HepG2 (cell line): ENCODE data around the gene CCDC30. TPM values are rescaled to one million over a fixed set of nuclear protein-coding genes. Genes with fewer than 3 reads are reported as not detected.
A peak's percentile ranks its signal among the peaks of the same experiment; 100 is the strongest.

Source experiments
- CBX1 ChIP-seq: IDR thresholded peaks from one replicate; pipeline ENCODE4 v1.6.1; 2016; ENCODE audit warnings: antibody characterized with exemption, low read depth
- E2F1 ChIP-seq: sonication (generic); formaldehyde crosslinking; IDR thresholded peaks from 2 replicates; pipeline ENCODE4 v1.5.0; 2020; ENCODE audit warnings: missing genetic modification reagents
- HNF1A ChIP-seq, 2 experiments: sonication (generic) in 1 of 2; formaldehyde crosslinking in 1 of 2; IDR thresholded peaks; 2 replicates each; pipeline versions ENCODE4 v1.4.0 to v1.6.1; 2016 to 2020; ENCODE audit warnings: borderline replicate concordance in 1 of 2, low read depth in 1 of 2, mild to moderate bottlenecking in 1 of 2, missing genetic modification reagents in 1 of 2
- NR0B2 ChIP-seq: sonication (generic); formaldehyde crosslinking; IDR thresholded peaks from 2 replicates; pipeline ENCODE4 v1.4.0; 2020; ENCODE audit warnings: mild to moderate bottlenecking, missing genetic modification reagents
- SPEN ChIP-seq: sonication (generic); formaldehyde crosslinking; IDR thresholded peaks from 2 replicates; pipeline ENCODE4 v1.5.1; 2020; ENCODE audit warnings: low read depth, mild to moderate bottlenecking, missing genetic modification reagents
- ZBTB40 ChIP-seq, 2 experiments: fragments of 450-650 bp in 1 of 2; sonication (generic) in 1 of 2; formaldehyde crosslinking in 1 of 2; IDR thresholded peaks; 2 replicates each; pipeline versions ENCODE4 v1.6.1 to v1.8.0; 2016 to 2022; ENCODE audit warnings: antibody characterized with exemption in 1 of 2, mild to moderate bottlenecking in 1 of 2, missing genetic modification reagents in 1 of 2
- ZMAT3 ChIP-seq: sonication (generic); formaldehyde crosslinking; conservative IDR thresholded peaks from 2 replicates; pipeline ENCODE4 v1.7.0; 2021; ENCODE audit warnings: missing genetic modification reagents
- ZNF577 ChIP-seq: sonication (generic); formaldehyde crosslinking; IDR thresholded peaks from 2 replicates; pipeline ENCODE4 v1.4.0; 2020; ENCODE audit warnings: mild to moderate bottlenecking, low read depth, missing genetic modification reagents, borderline replicate concordance
- ZNF580 ChIP-seq: IDR thresholded peaks from 2 replicates; pipeline ENCODE4 v1.6.1; 2016; ENCODE audit warnings: low read depth, borderline replicate concordance
- ZNF766 ChIP-seq: sonication (generic); formaldehyde crosslinking; IDR thresholded peaks from 2 replicates; pipeline ENCODE4 v1.5.0; 2020; ENCODE audit warnings: missing genetic modification reagents, borderline replicate concordance
- polyA plus RNA-seq, 8 experiments: library from polyadenylated mRNA; depleted of rRNA in 3 of 8; stranded (reverse) in 7 of 8; unstranded in 1 of 8; fragments of >200 nt; fragmentation: Illumina TruSeq in 4 of 8; extraction: Trizol in 4 of 8; gene quantifications; 2 replicates each; pipeline versions ENCODE4 v1.2.1 to v1.2.3, GENCODE V29; 2011 to 2016; ENCODE audit warnings: low read depth in 4 of 8, missing spikeins in 1 of 8, mixed read lengths in 1 of 8; ENCODE audit not compliant: insufficient read depth in 1 of 8
- total RNA-seq, 5 experiments: library from RNA; depleted of rRNA; stranded (reverse); fragments of >200 nt; fragmentation: Illumina TruSeq; extraction: Trizol; gene quantifications; 2 replicates each; pipeline ENCODE4 v1.2.3, GENCODE V29; 2016; ENCODE audit warnings: low read depth in 1 of 5

Gene CCDC30
- total and polyA plus RNA-seq, 2 of the 13 experiments (the other 11 are each of a cell fraction or from before 2014, with no cell fraction given): 0.25 to 0.77 TPM

- no peak for TF ChIP-seq ZBTB40 (IDR thresholded peaks at IDR 0.05)
- TF ChIP-seq ZBTB40 (CRISPR knock-in tag; IDR thresholded peaks at IDR 0.05): peak; percentile 47; the same call in 1 of the 2 replicates
- peak; percentile 34 for TF ChIP-seq CBX1
- 0 out of 2 replicates have a peak, but pooled peaks have one; percentile 29 for TF ChIP-seq E2F1 (CRISPR knock-in tag)
- 0 out of 2 replicates have a peak, but pooled peaks have one; percentile 27 for TF ChIP-seq ZNF580 (CRISPR knock-in tag)
- TF ChIP-seq ZNF766 (CRISPR knock-in tag): peak; percentile 77; the same call in 1 of the 2 replicates
- no peak for TF ChIP-seq ZNF577 (CRISPR knock-in tag)
- TF ChIP-seq SPEN (CRISPR knock-in tag): peak; percentile 68; the same call in 1 of the 2 replicates
- no peak for TF ChIP-seq HNF1A (IDR thresholded peaks at IDR 0.05; ENCODE audit: low read depth)
- TF ChIP-seq HNF1A (CRISPR knock-in tag; IDR thresholded peaks at IDR 0.05; ENCODE audit: borderline replicate concordance): 0 out of 2 replicates have a peak, but pooled peaks have one; percentile 16
- peak; percentile 95; the same call in 1 of the 2 replicates for TF ChIP-seq NR0B2
- TF ChIP-seq ZMAT3: no peak
These were observed 219.8 kb downstream of the CCDC30 start (continued) for GRCh38 chr1:42682739-42683531.
